OCI-LY7 (cell line): ENCODE data around the gene POU6F2. TPM values are rescaled to one million over a fixed set of nuclear protein-coding genes. Genes with fewer than 3 reads are reported as not detected.

Experiments
- BruUV-seq: library from RNA; stranded (reverse); fragments of 400-500 nt; replicated peaks from 2 replicates; lab custom pipeline; 2021; lab: Mats Ljungman, UMichigan
- CTCF ChIA-PET: fragments of 300-600 bp; sonication (Branson Sonifier 250); formaldehyde crosslinking; loops from one replicate; lab custom pipeline; 2022; ENCODE audit warnings: antibody characterized with exemption; ENCODE audit not compliant: unreplicated experiment; lab: Charles Lee
- POLR2A ChIA-PET: fragments of 300-600 bp; sonication (Branson Sonifier 250); formaldehyde crosslinking; loops from one replicate; lab custom pipeline; 2022; ENCODE audit warnings: antibody characterized with exemption; lab: Charles Lee
- DNase-seq: peaks from one replicate; pipeline ENCODE4 v3.0.0-alpha.2; 2015; ENCODE audit warnings: low spot score
- H2AFZ ChIP-seq: fragments of 200-600 bp; sonication (generic), shearing (Covaris generic); 2 replicates; pipeline ENCODE4 v1.6.1; 2014; ENCODE audit warnings: mild to moderate bottlenecking, antibody characterized with exemption, low read length, moderate library complexity
- H3K27ac ChIP-seq: fragments of 200-600 bp; sonication (generic); 2 replicates; pipeline ENCODE4 v1.5.1; 2014; ENCODE audit warnings: mixed run types, low read depth, mild to moderate bottlenecking, moderate library complexity, low read length, inconsistent platforms; ENCODE audit not compliant: poor library complexity, severe bottlenecking
- H3K36me3 ChIP-seq: fragments of 200-600 bp; sonication (generic); 2 replicates; pipeline ENCODE4 v1.6.1; 2014; ENCODE audit warnings: mild to moderate bottlenecking, antibody characterized with exemption, low read length, moderate library complexity, mixed read lengths; ENCODE audit not compliant: insufficient read depth
- H3K4me1 ChIP-seq: fragments of 200-600 bp; sonication (generic); 2 replicates; pipeline ENCODE4 v1.5.1; 2014; ENCODE audit warnings: mild to moderate bottlenecking, low read length; ENCODE audit not compliant: insufficient read depth, poor library complexity, severe bottlenecking
- H3K4me2 ChIP-seq: fragments of 200-600 bp; sonication (generic); 2 replicates; pipeline ENCODE4 v1.6.1; 2014; ENCODE audit warnings: mild to moderate bottlenecking, low read length
- H3K4me3 ChIP-seq: fragments of 200-600 bp; sonication (generic); 2 replicates; pipeline ENCODE4 v1.5.1; 2014; ENCODE audit warnings: mild to moderate bottlenecking, low read depth, low read length; ENCODE audit not compliant: poor library complexity, severe bottlenecking
- H3K79me2 ChIP-seq: fragments of 200-600 bp; sonication (generic); 2 replicates; pipeline ENCODE4 v1.6.1; 2016; ENCODE audit warnings: low read depth, mild to moderate bottlenecking, low read length, moderate library complexity, mixed read lengths; ENCODE audit not compliant: insufficient read depth
- H3K9me2 ChIP-seq: fragments of 200-600 bp; sonication (generic); 2 replicates; pipeline ENCODE4 v1.6.1; 2016; ENCODE audit warnings: mild to moderate bottlenecking, low read length, mixed read lengths; ENCODE audit not compliant: insufficient read depth
- H3K9me3 ChIP-seq: fragments of 200-600 bp; sonication (generic); 2 replicates; pipeline ENCODE4 v1.6.1; 2014; ENCODE audit warnings: mild to moderate bottlenecking, mixed run types, low read length, mixed read lengths
- H4K20me1 ChIP-seq: fragments of 200-600 bp; sonication (generic); 2 replicates; pipeline ENCODE4 v1.6.1; 2014; ENCODE audit warnings: mild to moderate bottlenecking, antibody characterized with exemption, low read length, moderate library complexity, mixed read lengths; ENCODE audit not compliant: insufficient read depth
- EZH2phosphoT487 ChIP-seq: fragments of 200-600 bp; sonication (generic); IDR thresholded peaks from 2 replicates; pipeline ENCODE4 v1.6.1; 2018; ENCODE audit warnings: low read depth, borderline replicate concordance, mild to moderate bottlenecking, mixed run types, antibody characterized with exemption, low read length, moderate library complexity, mixed read lengths
- intact Hi-C: fragments of 100-400 bp; cut with micrococcal nuclease; formaldehyde crosslinking; loops from one replicate; pipeline ENCODE4 v1.10.0; 2022; ENCODE audit not compliant: unreplicated experiment
- total RNA-seq, 2 experiments: library from RNA; depleted of rRNA in 1 of 2; stranded (reverse); fragments of >200 nt in 1 of 2; shearing (Covaris generic) in 1 of 2; gene quantifications; 2 replicates each; pipeline ENCODE4 v1.2.3, GENCODE V29; 2014 to 2022
- TF ChIP-seq, protein P1 (sequence below): fragments of 200-600 bp; sonication (generic); conservative IDR thresholded peaks from 2 replicates; pipeline ENCODE4 v1.5.1; 2014; ENCODE audit warnings: mild to moderate bottlenecking, antibody characterized with exemption, low read length, moderate library complexity, mixed read lengths

Gene POU6F2
- total RNA-seq, 2 experiments from 2014 or later: 0.40 TPM; not detected in 1

- no peaks in the 10 kb centered on the region for H3K4me1 ChIP-seq
- no peaks in the 10 kb centered on the region for H4K20me1 ChIP-seq
- no peak overlapping the region for H2AFZ ChIP-seq
- H3K4me2 ChIP-seq: no peak overlapping the region
- H3K36me3 ChIP-seq: no peaks in the 10 kb centered on the region
- no peak overlapping the region for H3K27ac ChIP-seq
- ChIA-PET POLR2A (no interaction called here), CTCF (no interaction called here)
- H3K9me2 ChIP-seq: no peaks in the 10 kb centered on the region
- DNase-seq: no peak
- H3K9me3 ChIP-seq: no peaks in the 10 kb centered on the region
- intact Hi-C loops: no loop called here
- no peaks in the 10 kb centered on the region for H3K79me2 ChIP-seq
- H3K4me3 ChIP-seq: no peak overlapping the region
- TF ChIP-seq, protein P1, sequence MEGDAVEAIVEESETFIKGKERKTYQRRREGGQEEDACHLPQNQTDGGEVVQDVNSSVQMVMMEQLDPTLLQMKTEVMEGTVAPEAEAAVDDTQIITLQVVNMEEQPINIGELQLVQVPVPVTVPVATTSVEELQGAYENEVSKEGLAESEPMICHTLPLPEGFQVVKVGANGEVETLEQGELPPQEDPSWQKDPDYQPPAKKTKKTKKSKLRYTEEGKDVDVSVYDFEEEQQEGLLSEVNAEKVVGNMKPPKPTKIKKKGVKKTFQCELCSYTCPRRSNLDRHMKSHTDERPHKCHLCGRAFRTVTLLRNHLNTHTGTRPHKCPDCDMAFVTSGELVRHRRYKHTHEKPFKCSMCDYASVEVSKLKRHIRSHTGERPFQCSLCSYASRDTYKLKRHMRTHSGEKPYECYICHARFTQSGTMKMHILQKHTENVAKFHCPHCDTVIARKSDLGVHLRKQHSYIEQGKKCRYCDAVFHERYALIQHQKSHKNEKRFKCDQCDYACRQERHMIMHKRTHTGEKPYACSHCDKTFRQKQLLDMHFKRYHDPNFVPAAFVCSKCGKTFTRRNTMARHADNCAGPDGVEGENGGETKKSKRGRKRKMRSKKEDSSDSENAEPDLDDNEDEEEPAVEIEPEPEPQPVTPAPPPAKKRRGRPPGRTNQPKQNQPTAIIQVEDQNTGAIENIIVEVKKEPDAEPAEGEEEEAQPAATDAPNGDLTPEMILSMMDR: no peak
- no peak for TF ChIP-seq EZH2phosphoT487
- BruUV-seq: no TSS peak
Observed at GRCh38 chr7:39086638-39087360, 109.1 kb downstream of the POU6F2 start.

DNA sequence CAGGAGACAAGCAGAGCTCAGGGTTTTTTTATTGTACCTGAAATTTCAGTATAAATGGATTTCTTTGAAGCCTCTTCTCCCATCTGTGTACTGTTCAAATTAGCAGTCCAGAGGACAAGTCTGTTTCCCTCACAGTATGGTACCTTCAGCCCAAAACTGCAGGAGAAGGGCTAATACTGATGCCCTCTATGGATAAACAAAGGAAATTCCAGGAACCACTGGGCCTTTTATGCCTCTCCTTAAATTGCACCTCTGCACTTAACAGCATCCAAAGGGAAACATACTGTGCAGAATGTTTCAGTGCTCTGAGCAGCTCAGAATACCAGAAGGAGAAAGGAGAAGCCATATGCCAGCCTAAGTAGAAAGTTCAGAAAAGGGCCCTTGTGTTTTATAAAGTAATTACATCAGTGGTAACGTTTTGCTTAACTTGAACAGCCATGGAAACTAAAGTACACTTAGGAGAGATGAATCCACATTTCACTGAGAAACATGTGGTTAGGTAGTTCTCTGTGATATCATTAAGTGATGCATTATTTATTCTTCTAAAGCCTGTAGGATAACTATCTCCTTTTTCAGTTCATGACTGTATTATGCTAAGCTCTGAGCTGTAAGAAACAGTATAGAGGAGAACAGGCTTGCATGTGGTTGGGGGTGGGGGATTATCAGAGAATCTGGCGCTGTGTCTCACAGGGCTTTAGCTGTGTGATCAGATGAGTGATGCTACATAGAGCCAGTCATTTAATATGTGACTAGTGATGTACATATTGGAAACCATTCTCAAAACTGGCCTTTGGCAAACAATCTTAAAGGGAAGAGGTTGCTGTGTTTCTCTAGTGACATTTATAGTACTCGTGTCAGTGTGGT is 111.3 kb downstream of the POU6F2 start:
- no peaks in the 10 kb centered on the region for H3K36me3 ChIP-seq
- CTCF ChIA-PET: no interaction called here
- no peaks in the 10 kb centered on the region for H3K9me2 ChIP-seq
- no peaks in the 10 kb centered on the region for H4K20me1 ChIP-seq
- POLR2A ChIA-PET: interaction anchor here (1.3 kb wide), 1 partner anchor 13 kb away, joined by 3 read pairs; no protein-coding TSS in a partner anchor
- no TSS peak for BruUV-seq
- H3K4me2 ChIP-seq: no peak overlapping the region
- no peak overlapping the region for H3K4me3 ChIP-seq
- no peak overlapping the region for H2AFZ ChIP-seq
- no peak for TF ChIP-seq EZH2phosphoT487
- TF ChIP-seq, protein P1: no peak
- no peaks in the 10 kb centered on the region for H3K4me1 ChIP-seq
- no peaks in the 10 kb centered on the region for H3K79me2 ChIP-seq
- no peak overlapping the region for H3K27ac ChIP-seq
- no peaks in the 10 kb centered on the region for H3K9me3 ChIP-seq
- no peak for DNase-seq
- intact Hi-C loops: no loop called here
